HCT116 (cell line): Measurements from ENCODE around the gene KIF26A. TPM values are rescaled to one million over a fixed set of nuclear protein-coding genes. Genes with fewer than 3 reads are reported as not detected.

Experiments used
- ATAC-seq: fragments of 200-7000 bp; cut with Tn5 transposase; 2 replicates; pipeline ENCODE4 v1.9.1; 2020; ENCODE audit warnings: mild to moderate bottlenecking, moderate library complexity
- BruUV-seq: library from RNA; stranded (reverse); fragments of 400-500 nt; replicated peaks from 2 replicates; lab custom pipeline; 2021; lab: Mats Ljungman, UMichigan
- CTCF ChIA-PET: fragments of 300-600 bp; sonication (Branson Sonifier 250); formaldehyde crosslinking; loops from one replicate; lab custom pipeline; 2021; ENCODE audit warnings: antibody characterized with exemption; lab: Charles Lee
- POLR2A ChIA-PET: fragments of 300-600, 350-600 bp; sonication (Branson Sonifier 250); formaldehyde crosslinking; loops from one replicate; lab custom pipeline; 2021; ENCODE audit warnings: antibody characterized with exemption; lab: Charles Lee
- RAD21 ChIA-PET, 2 experiments: fragments of 300-600 bp; sonication (Branson Sonifier 250); formaldehyde crosslinking; loops; one replicate each; lab custom pipeline; 2023; ENCODE audit warnings: low total read pairs in 2 of 2; ENCODE audit not compliant: uncharacterized antibody in 2 of 2, unreplicated experiment in 2 of 2, low non-redundant PET in 1 of 2; lab: Charles Lee
- DNase-seq: peaks from one replicate; pipeline ENCODE4 v3.0.0-alpha.2; 2010; ENCODE audit warnings: low read depth, low spot score
- H2AFZ ChIP-seq: fragments of 200-600 bp; shearing (Covaris generic), sonication (generic); 2 replicates; pipeline ENCODE4 v1.6.1; 2017; ENCODE audit warnings: low read depth, mixed run types, mixed read lengths, antibody characterized with exemption, low read length; ENCODE audit not compliant: poor library complexity, severe bottlenecking
- H3K27ac ChIP-seq: 2 replicates; pipeline ENCODE4 v1.5.1; 2012; ENCODE audit warnings: low read depth, low read length
- H3K27me3 ChIP-seq: fragments of 200-600 bp; sonication (generic); 2 replicates; pipeline ENCODE4 v1.6.1; 2016; ENCODE audit warnings: mixed run types, low read length, mixed read lengths; ENCODE audit not compliant: insufficient read depth
- H3K36me3 ChIP-seq, 2 experiments: fragments of 200-500 bp in 1 of 2; fragments of 200-600 bp in 1 of 2; sonication (Bioruptor generic) in 1 of 2; sonication (generic) in 1 of 2; 2 replicates each; pipeline versions ENCODE4 v1.5.1 to v1.6.1; 2014 to 2016; ENCODE audit warnings: low read length in 2 of 2, inconsistent platforms in 1 of 2, mixed read lengths in 1 of 2, mixed run types in 1 of 2; ENCODE audit not compliant: insufficient read depth in 2 of 2, control insufficient read depth in 1 of 2
- H3K4me1 ChIP-seq, 2 experiments: fragments of 200-600 bp in 1 of 2; sonication (generic) in 1 of 2; 2 replicates each; pipeline versions ENCODE4 v1.5.1 to v1.6.1; 2012 to 2017; ENCODE audit warnings: low read length in 2 of 2, inconsistent platforms in 1 of 2, mild to moderate bottlenecking in 1 of 2, mixed read lengths in 1 of 2, mixed run types in 1 of 2, moderate library complexity in 1 of 2; ENCODE audit not compliant: insufficient read depth in 2 of 2, control insufficient read depth in 1 of 2
- H3K4me2 ChIP-seq: fragments of 200-600 bp; sonication (generic); 2 replicates; pipeline ENCODE4 v1.6.1; 2017; ENCODE audit warnings: mixed run types, low read length, mixed read lengths
- H3K4me3 ChIP-seq, 2 experiments: fragments of 200-600 bp in 1 of 2; sonication (generic) in 1 of 2; replicated peaks in 1 of 2; 2 replicates each; pipeline ENCODE4 v1.5.1; 2011 to 2016; ENCODE audit warnings: low read length in 2 of 2, control low read depth in 1 of 2, low read depth in 1 of 2, mild to moderate bottlenecking in 1 of 2, mixed read lengths in 1 of 2, mixed run types in 1 of 2
- H3K79me2 ChIP-seq: fragments of 200-600 bp; sonication (generic); 2 replicates; pipeline ENCODE4 v1.6.1; 2017; ENCODE audit warnings: mild to moderate bottlenecking, mixed run types, low read length, moderate library complexity, mixed read lengths; ENCODE audit not compliant: insufficient read depth
- H3K9ac ChIP-seq: fragments of 200-600 bp; sonication (generic); 2 replicates; pipeline ENCODE4 v1.6.1; 2016; ENCODE audit warnings: low read length, mixed read lengths
- H3K9me2 ChIP-seq: fragments of 200-600 bp; sonication (generic), shearing (Covaris generic); 2 replicates; pipeline ENCODE4 v1.6.1; 2017; ENCODE audit warnings: mixed run types, mild to moderate bottlenecking, moderate library complexity; ENCODE audit not compliant: insufficient read depth
- H3K9me3 ChIP-seq, 2 experiments: fragments of 200-500 bp in 1 of 2; fragments of 200-600 bp in 1 of 2; sonication (Bioruptor generic) in 1 of 2; sonication (generic) in 1 of 2; 2 replicates each; pipeline ENCODE4 v1.6.1; 2014 to 2017; ENCODE audit warnings: low read length in 2 of 2, mixed read lengths in 2 of 2, inconsistent platforms in 1 of 2, low read depth in 1 of 2, mild to moderate bottlenecking in 1 of 2, mixed run types in 1 of 2, moderate library complexity in 1 of 2; ENCODE audit not compliant: control insufficient read depth in 1 of 2, insufficient read depth in 1 of 2
- H4K20me1 ChIP-seq: fragments of 200-600 bp; sonication (generic), shearing (Covaris generic); 2 replicates; pipeline ENCODE4 v1.6.1; 2017; ENCODE audit warnings: mixed run types, mild to moderate bottlenecking, moderate library complexity; ENCODE audit not compliant: insufficient read depth
- CTCF ChIP-seq, 3 experiments: fragments of 200-600 bp in 1 of 3; sonication (generic) in 1 of 3; IDR thresholded peaks in 2 of 3; conservative IDR thresholded peaks in 1 of 3; 2 replicates each; pipeline ENCODE4 v1.5.1; 2012 to 2017; ENCODE audit warnings: low read depth in 2 of 3, low read length in 2 of 3, antibody characterized with exemption in 1 of 3, borderline replicate concordance in 1 of 3, control low read depth in 1 of 3, mild to moderate bottlenecking in 1 of 3, mixed read lengths in 1 of 3, mixed run types in 1 of 3, moderate library complexity in 1 of 3; ENCODE audit not compliant: insufficient read depth in 1 of 3
- ELF1 ChIP-seq: IDR thresholded peaks from 2 replicates; pipeline ENCODE4 v1.6.1; 2012; ENCODE audit warnings: low read depth, borderline replicate concordance
- EZH2phosphoT487 ChIP-seq: fragments of 200-600 bp; IDR thresholded peaks from 2 replicates; pipeline ENCODE4 v1.6.1; 2018; ENCODE audit warnings: antibody characterized with exemption, borderline replicate concordance
- FOSL1 ChIP-seq: IDR thresholded peaks from 2 replicates; pipeline ENCODE4 v1.6.1; 2012; ENCODE audit warnings: low read depth
- MAX ChIP-seq: IDR thresholded peaks from 2 replicates; pipeline ENCODE4 v1.6.1; 2012
- POLR2A ChIP-seq: IDR thresholded peaks from 2 replicates; pipeline ENCODE4 v1.7.0; 2011; ENCODE audit warnings: borderline replicate concordance; ENCODE audit not compliant: insufficient read depth, insufficient read length; ENCODE audit errors: extremely low read depth
- RAD21 ChIP-seq: IDR thresholded peaks from 2 replicates; pipeline ENCODE4 v1.6.1; 2012; ENCODE audit warnings: low read depth, mild to moderate bottlenecking
- REST ChIP-seq: IDR thresholded peaks from 2 replicates; pipeline ENCODE4 v1.6.1; 2012; ENCODE audit warnings: low read depth
- SRF ChIP-seq: IDR thresholded peaks from 2 replicates; pipeline ENCODE4 v1.6.1; 2012; ENCODE audit warnings: low read depth
- TCF7L2 ChIP-seq: IDR thresholded peaks from 2 replicates; pipeline ENCODE4 v1.7.0; 2011; ENCODE audit warnings: borderline replicate concordance, inconsistent platforms; ENCODE audit not compliant: insufficient read depth, insufficient read length; ENCODE audit errors: extremely low read depth
- ZBTB33 ChIP-seq: IDR thresholded peaks from 2 replicates; pipeline ENCODE4 v1.6.1; 2011; ENCODE audit warnings: mild to moderate bottlenecking, low read length, moderate library complexity; ENCODE audit not compliant: insufficient replicate concordance; ENCODE audit errors: extremely low read depth
- ZFX ChIP-seq: fragments of 450-650 bp; IDR thresholded peaks from 2 replicates; pipeline ENCODE4 v1.6.1; 2017
- intact Hi-C: fragments of 100-400 bp; cut with micrococcal nuclease; formaldehyde crosslinking; loops from 2 replicates; pipeline ENCODE4 v1.10.0; 2022
- total RNA-seq: library from RNA; stranded (reverse); gene quantifications from one replicate; pipeline ENCODE4 v1.2.1, GENCODE V29; 2021; ENCODE audit not compliant: unreplicated experiment

KIF26A gene
- total RNA-seq, 1 experiment from 2014 or later = 10.2 TPM

GRCh38 chr14:104102282-104102914, 36.0 kb upstream of the KIF26A start:
- intact Hi-C loops = no loop called here
- Histone ChIP-seq H3K36me3 (no peaks in the 10 kb centered on the region), H3K9ac (no peak overlapping the region), H4K20me1 (no peaks in the 10 kb centered on the region), H3K4me2 (no peak overlapping the region), H3K27ac (no peak overlapping the region), H2AFZ (no peak overlapping the region), H3K4me1 (peaks cover 7 to 12% of the 10 kb centered on the region in 2 experiments; a peak in 3 of 4 replicates), H3K9me3 (no peaks in the 10 kb centered on the region), H3K4me3 (no peak overlapping the region), H3K9me2 (no peaks in the 10 kb centered on the region), H3K79me2 (no peaks in the 10 kb centered on the region), H3K27me3 (no peaks in the 10 kb centered on the region)
- ChIA-PET RAD21 (no interaction called here), POLR2A (no interaction called here), CTCF (no interaction called here)
- ATAC-seq = no peak
- no peak for TF ChIP-seq MAX
- TF ChIP-seq REST = no peak
- TF ChIP-seq CTCF (IDR thresholded peaks at IDR 0.05 in 2 of 3, conservative IDR thresholded peaks at IDR 0.05 in 1 of 3; ENCODE audit: borderline replicate concordance in 1 of 3, insufficient read depth in 1 of 3, low read depth in 2 of 3, low read length in 2 of 3) = no peak
- TF ChIP-seq ELF1 = no peak
- TF ChIP-seq ZFX = no peak
- TF ChIP-seq ZBTB33 = no peak
- no peak for TF ChIP-seq RAD21
- TF ChIP-seq FOSL1 = no peak
- TF ChIP-seq TCF7L2 = no peak
- TF ChIP-seq SRF = no peak
- TF ChIP-seq POLR2A = no peak
- TF ChIP-seq EZH2phosphoT487 = no peak
- no TSS peak for BruUV-seq
- no peak for DNase-seq
